Embryonic facial prominence (tissue), 1 donor: ENCODE measurements around the gene INO80C.

Experiments used
- DNase-seq: peaks from one replicate; pipeline ENCODE4 v3.0.0-alpha.2; 2016; ENCODE audit errors: extremely low spot score

Gene INO80C

GRCh38 chr18:35513181-35513936, 15.6 kb upstream of the INO80C start:
- no peak for DNase-seq

- DNase-seq: no peak
These were observed 15.0 kb upstream of the INO80C start for GRCh38 chr18:35512761-35513160.

- DNase-seq: no peak
These were observed 14.1 kb upstream of the INO80C start for GRCh38 chr18:35511833-35512232.

GRCh38 chr18:35511428-35511827, 13.7 kb upstream of the INO80C start:
- no peak for DNase-seq

- DNase-seq: no peak
These were observed 12.4 kb upstream of the INO80C start for GRCh38 chr18:35510076-35510651.

GRCh38 chr18:35508746-35509338, 11.1 kb upstream of the INO80C start:
- DNase-seq: no peak

- DNase-seq: no peak
These were observed 10.3 kb upstream of the INO80C start for GRCh38 chr18:35508030-35508429.

GRCh38 chr18:35507623-35508022, 9.9 kb upstream of the INO80C start:
- DNase-seq: no peak

- DNase-seq: no peak
These were observed 9.4 kb upstream of the INO80C start for GRCh38 chr18:35507192-35507591.

- no peak for DNase-seq
These were observed 8.4 kb upstream of the INO80C start for GRCh38 chr18:35506024-35506712.

GRCh38 chr18:35504996-35505395, 7.2 kb upstream of the INO80C start:
- DNase-seq: no peak

GRCh38 chr18:35502052-35502451, 4.3 kb upstream of the INO80C start:
- no peak for DNase-seq

- DNase-seq: no peak
These were observed 3.6 kb upstream of the INO80C start for GRCh38 chr18:35501369-35501768.

GRCh38 chr18:35500113-35500512, 2.4 kb upstream of the INO80C start:
- DNase-seq: no peak

- no peak for DNase-seq
These were observed 762 bp downstream of the INO80C start for GRCh38 chr18:35497027-35497369.

GRCh38 chr18:35495536-35496314, 2.0 kb downstream of the INO80C start:
- DNase-seq: no peak

GRCh38 chr18:35494251-35495220, 3.2 kb downstream of the INO80C start:
- DNase-seq: no peak

- DNase-seq: no peak
These were observed 6.1 kb downstream of the INO80C start for GRCh38 chr18:35491700-35492077.

- no peak for DNase-seq
These were observed 6.7 kb downstream of the INO80C start for GRCh38 chr18:35490894-35491699.

GRCh38 chr18:35489913-35490490, 7.8 kb downstream of the INO80C start:
- DNase-seq: no peak
